Measurements from ENCODE around the gene F2. TPM values are rescaled to one million over a fixed set of nuclear protein-coding genes. Genes with fewer than 3 reads are reported as not detected.

The F2 gene
- total and polyA plus RNA-seq, 2 donors (not counting 1 experiment from before 2014, with no cell fraction given) = not detected

DNA sequence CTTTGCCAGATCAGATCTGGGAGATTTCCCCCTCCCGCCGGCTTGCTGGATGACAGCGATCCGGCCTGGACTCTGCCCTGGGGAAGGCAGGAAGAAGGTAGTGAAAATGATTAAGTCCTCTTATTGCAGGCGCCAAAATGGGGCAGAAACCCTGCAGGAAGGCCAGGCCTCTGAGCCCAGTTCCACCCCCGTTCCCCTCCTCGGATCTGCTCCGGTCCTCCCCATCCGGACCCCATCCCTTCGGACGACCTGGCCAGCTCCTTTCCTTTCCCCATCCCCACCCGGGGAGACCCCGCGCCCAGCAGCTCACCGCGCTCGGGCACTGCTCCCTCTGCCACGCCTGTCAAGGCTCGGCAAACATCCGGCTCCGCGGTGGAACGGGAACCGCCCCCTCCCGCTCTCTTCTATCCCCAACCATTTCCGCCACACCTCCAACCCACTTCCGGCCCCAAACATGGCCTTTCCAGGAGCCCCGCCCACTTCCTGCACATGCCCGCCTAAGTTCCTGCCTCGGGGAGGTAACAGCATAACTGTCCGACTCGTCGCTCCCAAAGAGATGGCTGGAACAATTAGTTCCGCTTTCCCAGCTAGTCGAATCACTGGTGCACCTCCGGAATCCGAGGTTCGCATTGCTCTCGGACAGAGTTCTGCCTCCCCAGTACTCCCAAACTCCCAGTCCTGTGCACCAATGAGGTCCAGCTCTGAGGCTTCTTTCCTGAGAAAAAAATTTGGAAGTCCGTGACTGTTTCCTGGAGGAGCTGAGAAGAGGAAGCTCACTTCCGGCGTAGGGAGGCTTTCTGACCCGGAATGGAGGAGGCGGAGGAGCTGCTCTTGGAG, 18.6 kb upstream of the F2 start, which contains the start of the genes ARHGAP1 and ZNF408:
Gene ARHGAP1 (minus strand): TSS at position 379 of the 837 bp plus-strand sequence. CDS start 4,512 bp downstream, outside the sequence.
Gene ZNF408 (plus strand): TSS at position 791 of the 837 bp plus-strand sequence. CDS start 17 bp downstream, at position 808.
- Histone ChIP-seq H3K4me3 (ENCODE audit: control extremely low read depth in 1 of 5, extremely low read depth in 1 of 5, insufficient read depth in 1 of 5, low read depth in 2 of 5, low read length in 4 of 5) (peak within 1 kb of the TSS; percentile 87 to 100 (median 98)), H3K27ac (ENCODE audit: low read length in 2 of 2) (peak within 1 kb of the TSS; percentile 47 to 86), H3K27me3 (replicated peaks in 1 of 4; ENCODE audit: control extremely low read depth in 1 of 4, control insufficient read depth in 3 of 4, insufficient read depth in 4 of 4, low read length in 3 of 4) (no peaks in the 10 kb centered on the region), H3K4me2 (replicated peaks; ENCODE audit: low read depth, low read length, poor library complexity, severe bottlenecking) (peak within 1 kb of the TSS; percentile 94), H3K79me2 (ENCODE audit: control insufficient read depth, insufficient read depth, low read length) (peaks cover 85% of the 10 kb centered on the region), H3K4me1 (ENCODE audit: control insufficient read depth in 2 of 2, insufficient read depth in 2 of 2, low read length in 2 of 2) (peaks cover 30 to 39% of the 10 kb centered on the region in 2 donors), H3K9me3 (ENCODE audit: control extremely low read depth in 1 of 3, control insufficient read depth in 2 of 3, insufficient read depth in 1 of 3, low read length in 2 of 3) (no peaks in the 10 kb centered on the region), H3K9ac (ENCODE audit: low read length) (peak within 1 kb of the TSS; percentile 88), H4K20me1 (ENCODE audit: control insufficient read depth, insufficient read depth, low read length, poor library complexity, severe bottlenecking) (peaks cover 38% of the 10 kb centered on the region), H2AFZ (ENCODE audit: insufficient read depth, low read depth, low read length, poor library complexity, severe bottlenecking) (peak within 1 kb of the TSS; percentile 98), H3K36me3 (replicated peaks in 1 of 2; ENCODE audit: control extremely low read depth in 1 of 2, control insufficient read depth in 1 of 2, extremely low read depth in 1 of 2, insufficient read depth in 2 of 2, low read length in 1 of 2) (peaks cover 3 to 40% of the 10 kb centered on the region in 2 experiments)
- Mint-ChIP-seq H3K4me3 (peak within 1 kb of the TSS; percentile 96), H3K4me1 (peaks cover 43% of the 10 kb centered on the region), H3K27me3 (no peaks in the 10 kb centered on the region), H3K27ac (peak within 1 kb of the TSS; percentile 93), H3K9me3 (ENCODE audit: insufficient read depth) (no peaks in the 10 kb centered on the region)
- no peak for TF ChIP-seq CTCF (IDR thresholded peaks at IDR 0.05)
- TF ChIP-seq EZH2 (IDR thresholded peaks at IDR 0.05; ENCODE audit: borderline replicate concordance, insufficient read depth, low read depth, low read length, poor library complexity, severe bottlenecking) = no peak
- POLR2A ChIA-PET = interaction anchor here (0.6 to 1.1 kb wide), 4 partner anchors 82 to 698 kb away, joined by 3 to 4 read pairs (median 3); partner anchors contain the start of genes ATG13, DDB2 and HARBI1
- intact Hi-C loops (cut with micrococcal nuclease) = loop anchor here (1.0 to 5.0 kb wide), 9 partner anchors 83 to 1553 kb away; partner anchors contain the start of genes AMBRA1, ARFGAP2, ATG13 and CKAP5
- under 1% methylated on average over 40 of the region's 44 CpGs for WGBS (ENCODE audit: insufficient coverage)
- ATAC-seq (ENCODE audit: low read depth) (peak; percentile 90), DNase-seq (peak; percentile 99)
- CTCF ChIA-PET = interaction anchor here (0.8 to 1.7 kb wide), 4 partner anchors 82 to 126 kb away, joined by 3 read pairs; partner anchors contain the start of genes AMBRA1, ATG13 and HARBI1

Data from B cell (primary cell).